KMS-11 (cell line): ENCODE results near the gene TBC1D19.

ENCODE experiments used
- H2AFZ ChIP-seq: fragments of 200-600 bp; sonication (generic); 2 replicates; pipeline ENCODE4 v1.6.1; 2016; ENCODE audit warnings: antibody characterized with exemption, mixed run types, low read depth
- H3K27ac ChIP-seq: fragments of 200-600 bp; sonication (generic); 2 replicates; pipeline ENCODE4 v1.6.1; 2016; ENCODE audit warnings: mild to moderate bottlenecking, mixed run types
- H3K27me3 ChIP-seq: fragments of 200-600 bp; sonication (generic); 2 replicates; pipeline ENCODE4 v1.6.1; 2017; ENCODE audit warnings: mild to moderate bottlenecking, low read depth, mixed run types, moderate library complexity; ENCODE audit not compliant: insufficient read depth
- H3K36me3 ChIP-seq: fragments of 200-600 bp; sonication (generic); 2 replicates; pipeline ENCODE4 v1.6.1; 2017; ENCODE audit warnings: mild to moderate bottlenecking, mixed run types; ENCODE audit not compliant: insufficient read depth
- H3K4me1 ChIP-seq: fragments of 200-600 bp; sonication (generic); 2 replicates; pipeline ENCODE4 v1.6.1; 2016; ENCODE audit warnings: mild to moderate bottlenecking, low read depth, mixed run types; ENCODE audit not compliant: poor library complexity, severe bottlenecking
- H3K4me2 ChIP-seq: fragments of 200-600 bp; sonication (generic); 2 replicates; pipeline ENCODE4 v1.7.0; 2016; ENCODE audit warnings: mild to moderate bottlenecking, mixed run types
- H3K4me3 ChIP-seq: fragments of 200-600 bp; sonication (generic); IDR thresholded peaks from 2 replicates; pipeline ENCODE4 v1.6.1; 2017; ENCODE audit warnings: low read depth, low read length, mixed read lengths; ENCODE audit not compliant: insufficient read depth
- H3K79me2 ChIP-seq: fragments of 200-600 bp; sonication (generic); 2 replicates; pipeline ENCODE4 v1.6.1; 2016; ENCODE audit warnings: low read depth, mixed run types; ENCODE audit not compliant: insufficient read depth
- H3K9ac ChIP-seq: fragments of 200-600 bp; sonication (generic); 2 replicates; pipeline ENCODE4 v1.6.1; 2016; ENCODE audit warnings: mild to moderate bottlenecking, mixed run types
- H4K20me1 ChIP-seq: fragments of 200-600 bp; sonication (generic); 2 replicates; pipeline ENCODE4 v1.6.1; 2016; ENCODE audit warnings: mild to moderate bottlenecking, mixed run types; ENCODE audit not compliant: insufficient read depth
- CTCF ChIP-seq: fragments of 200-600 bp; sonication (generic); conservative IDR thresholded peaks from 2 replicates; pipeline ENCODE4 v1.6.1; 2017; ENCODE audit warnings: low read depth, mild to moderate bottlenecking, antibody characterized with exemption, low read length, moderate library complexity, mixed read lengths

TBC1D19 gene

DNA sequence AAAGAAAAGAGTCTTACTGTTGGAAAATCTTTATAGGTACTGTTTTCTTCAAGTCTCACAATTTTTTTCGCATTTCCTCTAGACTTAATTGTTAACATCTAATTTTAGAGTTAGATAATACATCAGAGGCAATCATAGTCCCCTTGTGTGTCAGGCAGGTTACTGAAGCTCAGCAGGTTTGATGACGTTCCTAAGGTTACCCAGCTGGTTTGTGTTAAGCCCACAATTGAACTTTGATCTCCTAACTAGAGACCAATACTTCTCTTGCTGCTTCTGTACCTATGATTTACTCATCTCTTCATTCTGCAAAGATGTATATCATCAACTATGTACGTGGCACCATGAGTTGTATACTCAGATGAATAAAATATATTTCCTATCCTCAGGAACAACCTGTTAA lies 145.1 kb downstream of the TBC1D19 start:
- TF ChIP-seq CTCF = no peak
- H3K36me3 ChIP-seq = no peaks in the 10 kb centered on the region
- H3K4me1 ChIP-seq = no peaks in the 10 kb centered on the region
- no peaks in the 10 kb centered on the region for H4K20me1 ChIP-seq
- no peaks in the 10 kb centered on the region for H3K79me2 ChIP-seq
- H3K9ac ChIP-seq = no peak overlapping the region
- no peaks in the 10 kb centered on the region for H3K27me3 ChIP-seq
- H2AFZ ChIP-seq = no peak overlapping the region
- no peak overlapping the region for H3K4me3 ChIP-seq
- H3K27ac ChIP-seq = no peak overlapping the region
- H3K4me2 ChIP-seq = no peak overlapping the region

GRCh38 chr4:26729547-26729946 lies 145.7 kb downstream of the TBC1D19 start:
- Histone ChIP-seq H3K27ac (no peak overlapping the region), H4K20me1 (no peaks in the 10 kb centered on the region), H3K36me3 (no peaks in the 10 kb centered on the region), H3K4me1 (no peaks in the 10 kb centered on the region), H3K4me3 (no peak overlapping the region), H3K27me3 (no peaks in the 10 kb centered on the region), H3K4me2 (no peak overlapping the region), H3K9ac (no peak overlapping the region), H3K79me2 (no peaks in the 10 kb centered on the region), H2AFZ (no peak overlapping the region)
- TF ChIP-seq CTCF = no peak

- Histone ChIP-seq H2AFZ (no peak overlapping the region), H3K4me2 (no peak overlapping the region), H3K9ac (no peak overlapping the region), H3K36me3 (no peaks in the 10 kb centered on the region), H3K4me3 (no peak overlapping the region), H4K20me1 (no peaks in the 10 kb centered on the region), H3K27ac (no peak overlapping the region), H3K79me2 (no peaks in the 10 kb centered on the region), H3K4me1 (no peaks in the 10 kb centered on the region), H3K27me3 (no peaks in the 10 kb centered on the region)
- no peak for TF ChIP-seq CTCF
Measured at GRCh38 chr4:26731351-26732035, 147.6 kb downstream of the TBC1D19 start.

GRCh38 chr4:26732356-26732755 lies 148.5 kb downstream of the TBC1D19 start:
- H3K27me3 ChIP-seq = no peaks in the 10 kb centered on the region
- no peak for TF ChIP-seq CTCF
- H4K20me1 ChIP-seq = no peaks in the 10 kb centered on the region
- H3K4me3 ChIP-seq = no peak overlapping the region
- H3K27ac ChIP-seq = no peak overlapping the region
- H2AFZ ChIP-seq = no peak overlapping the region
- no peak overlapping the region for H3K9ac ChIP-seq
- H3K79me2 ChIP-seq = no peaks in the 10 kb centered on the region
- H3K36me3 ChIP-seq = no peaks in the 10 kb centered on the region
- no peak overlapping the region for H3K4me2 ChIP-seq
- H3K4me1 ChIP-seq = no peaks in the 10 kb centered on the region
